Measurements from ENCODE around the gene RAB3IP. TPM values are rescaled to one million over a fixed set of nuclear protein-coding genes. Genes with fewer than 3 reads are reported as not detected.

RAB3IP gene
- total and polyA plus RNA-seq, 2 of the 4 experiments (the other 2 are of a cell fraction) = 1.5 to 2.7 TPM

- no peak overlapping the region for H3K23ac ChIP-seq (ENCODE audit: low read depth, low read length)
- H2BK120ac ChIP-seq (ENCODE audit: low read depth, low read length) = no peak overlapping the region
- H3K79me1 ChIP-seq (ENCODE audit: low read depth in 1 of 2, low read length in 2 of 2) = no peaks in the 10 kb centered on the region
- H4K20me1 ChIP-seq (ENCODE audit: insufficient read depth, low read length) = no peaks in the 10 kb centered on the region
- TF ChIP-seq ELK1 (IDR thresholded peaks at IDR 0.05; ENCODE audit: borderline replicate concordance, low read depth, low read length) (no peak), RAD21 (IDR thresholded peaks at IDR 0.05; ENCODE audit: low read length) (no peak), CEBPB (IDR thresholded peaks at IDR 0.05; ENCODE audit: low read depth, low read length) (no peak), POLR2A (IDR thresholded peaks at IDR 0.05; ENCODE audit: low read depth, low read length) (no peak)
- H3K9ac ChIP-seq (ENCODE audit: low read depth, low read length) = no peak overlapping the region
- no peak overlapping the region for H2BK20ac ChIP-seq (ENCODE audit: low read depth, low read length)
- WGBS, 2 experiments (ENCODE audit: extremely low coverage in 2 of 2, insufficient read length in 1 of 2) = 96% methylated on average over 3 of the region's 7 CpGs; no CpG with 5 or more reads in 1 of the 2 experiments
- H3K14ac ChIP-seq (replicated peaks; ENCODE audit: low read depth, low read length) = no peak overlapping the region
- intact Hi-C loops (cut with micrococcal nuclease) (no loop called here), in situ Hi-C loops (cut with MboI; ENCODE audit: low sequenced_read_pairs) (no loop called here), dilution Hi-C loops (cut with HindIII; ENCODE audit: low sequenced_read_pairs, unreplicated experiment) (no loop called here)
- no peak overlapping the region for H3K4ac ChIP-seq (ENCODE audit: low read depth, low read length)
- H2AFZ ChIP-seq (replicated peaks; ENCODE audit: low read length, poor library complexity) = no peak overlapping the region
- no peak overlapping the region for H4K5ac ChIP-seq (ENCODE audit: low read depth, low read length)
- no peak overlapping the region for H4K91ac ChIP-seq (ENCODE audit: insufficient read depth, low read depth, low read length)
- POLR2A ChIA-PET (ENCODE audit: unreplicated experiment) = no interaction called here
- ATAC-seq (ENCODE audit: low read depth) (no peak), DNase-seq (no peak)
- no peak overlapping the region for H2BK5ac ChIP-seq (ENCODE audit: low read depth, low read length, poor library complexity, severe bottlenecking)
- H3K9me3 ChIP-seq (ENCODE audit: control insufficient read depth, insufficient read depth, low read length) = no peaks in the 10 kb centered on the region
- no TSS peak for BruUV-seq (replicated peaks)
- no peak overlapping the region for H2AK9ac ChIP-seq (replicated peaks; ENCODE audit: low read depth, low read length, poor library complexity)
- no peaks in the 10 kb centered on the region for H3K27me3 ChIP-seq (ENCODE audit: control insufficient read depth, insufficient read depth, low read length)
- H3K56ac ChIP-seq (ENCODE audit: extremely low read depth, insufficient read depth, low read length) = no peak overlapping the region
- no peaks in the 10 kb centered on the region for H3K9me1 ChIP-seq (ENCODE audit: insufficient read depth, low read length)
- CTCF ChIA-PET = no interaction called here
- H2BK15ac ChIP-seq (ENCODE audit: low read depth, low read length) = no peak overlapping the region
- H3K4me2 ChIP-seq (ENCODE audit: low read depth, low read length) = no peak overlapping the region
- no peak overlapping the region for H4K8ac ChIP-seq (ENCODE audit: low read depth in 2 of 2, low read length in 2 of 2)
- no peak overlapping the region for H2AK5ac ChIP-seq (ENCODE audit: low read depth, low read length)
- H3K36me3 ChIP-seq (ENCODE audit: control insufficient read depth, insufficient read depth, low read length) = no peaks in the 10 kb centered on the region
- no peak overlapping the region for H3K4me3 ChIP-seq (ENCODE audit: insufficient read depth, low read depth, low read length)
- no peak overlapping the region for H3K27ac ChIP-seq (ENCODE audit: insufficient read depth, low read length)
- H3K4me1 ChIP-seq (ENCODE audit: control insufficient read depth, insufficient read depth, low read length) = no peaks in the 10 kb centered on the region; the same call in 1 of the 2 replicates
- H3K18ac ChIP-seq (ENCODE audit: low read depth, low read length) = no peak overlapping the region
These were observed 44.5 kb upstream of the RAB3IP start for GRCh38 chr12:69694123-69694522.
